Measurements from ENCODE around the gene FURIN.
A peak's percentile ranks its signal among the peaks of the same experiment; 100 is the strongest.

Gene FURIN

DNA sequence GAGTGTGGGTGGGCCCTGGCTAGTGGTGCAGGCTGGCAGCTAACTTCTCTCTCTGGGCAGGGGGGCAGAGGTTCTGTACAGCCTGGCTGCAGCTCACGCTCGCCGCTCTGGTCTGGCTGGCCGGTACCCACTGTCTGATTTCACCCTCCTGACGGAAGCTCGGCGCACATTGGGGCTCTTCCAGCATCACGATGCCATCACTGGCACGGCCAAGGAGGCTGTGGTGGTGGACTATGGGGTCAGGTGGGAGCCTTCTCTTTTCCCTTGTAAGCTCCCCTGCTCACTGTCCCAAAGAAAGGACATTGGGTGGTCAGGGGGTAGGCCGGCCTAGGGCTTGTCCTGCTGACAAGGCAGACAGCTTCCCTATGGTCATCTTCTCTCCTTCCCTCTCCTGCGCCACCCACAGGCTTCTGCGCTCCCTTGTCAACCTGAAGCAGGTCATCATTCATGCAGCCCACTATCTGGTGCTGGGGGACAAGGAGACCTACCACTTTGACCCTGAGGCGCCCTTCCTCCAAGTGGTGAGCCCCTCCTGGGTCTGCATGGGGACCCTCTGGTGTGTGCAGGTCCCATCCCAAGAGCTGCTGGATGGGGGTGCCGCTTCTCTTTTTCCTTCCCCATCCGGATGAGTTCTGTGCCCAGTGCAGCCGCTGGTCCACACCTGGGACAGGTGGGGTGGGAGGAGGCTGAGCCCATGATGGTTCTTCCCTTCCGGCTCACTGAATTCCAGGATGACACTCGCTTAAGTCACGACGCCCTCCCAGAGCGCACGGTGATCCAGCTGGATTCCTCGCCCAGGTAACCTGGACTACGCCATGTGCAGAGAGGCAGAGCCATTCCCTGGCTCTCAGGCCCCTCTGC, 42.3 kb downstream of the FURIN start:
- Mint-ChIP-seq H3K9me3 (no peaks in the 10 kb centered on the region), H3K27ac (no peak overlapping the region), H3K4me3 (no peak overlapping the region), H3K36me3 (ENCODE audit: low read depth) (peaks cover 97% of the 10 kb centered on the region), H3K27me3 (no peaks in the 10 kb centered on the region), H3K4me1 (ENCODE audit: low read depth) (peaks cover 49% of the 10 kb centered on the region)
- intact Hi-C loops (cut with micrococcal nuclease): no loop called here

DNA sequence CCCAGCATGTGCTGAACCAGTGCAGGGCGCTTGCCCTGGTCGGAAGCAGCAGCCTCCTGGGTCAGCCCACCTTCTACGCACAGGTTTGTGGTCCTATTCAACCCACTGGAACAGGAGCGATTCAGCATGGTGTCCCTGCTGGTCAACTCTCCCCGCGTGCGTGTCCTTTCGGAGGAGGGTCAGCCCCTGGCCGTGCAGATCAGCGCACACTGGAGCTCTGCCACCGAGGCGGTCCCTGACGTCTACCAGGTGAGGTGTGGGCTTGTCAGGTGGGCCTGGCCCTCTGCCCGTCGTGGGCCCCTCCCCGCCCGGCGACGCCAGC, 42.9 kb downstream of the FURIN start:
- Mint-ChIP-seq H3K27me3 (no peaks in the 10 kb centered on the region), H3K9me3 (no peaks in the 10 kb centered on the region), H3K36me3 (ENCODE audit: low read depth) (peaks cover 97% of the 10 kb centered on the region), H3K27ac (no peak overlapping the region), H3K4me1 (ENCODE audit: low read depth) (peaks cover 50% of the 10 kb centered on the region), H3K4me3 (no peak overlapping the region)
- intact Hi-C loops (cut with micrococcal nuclease): no loop called here

DNA sequence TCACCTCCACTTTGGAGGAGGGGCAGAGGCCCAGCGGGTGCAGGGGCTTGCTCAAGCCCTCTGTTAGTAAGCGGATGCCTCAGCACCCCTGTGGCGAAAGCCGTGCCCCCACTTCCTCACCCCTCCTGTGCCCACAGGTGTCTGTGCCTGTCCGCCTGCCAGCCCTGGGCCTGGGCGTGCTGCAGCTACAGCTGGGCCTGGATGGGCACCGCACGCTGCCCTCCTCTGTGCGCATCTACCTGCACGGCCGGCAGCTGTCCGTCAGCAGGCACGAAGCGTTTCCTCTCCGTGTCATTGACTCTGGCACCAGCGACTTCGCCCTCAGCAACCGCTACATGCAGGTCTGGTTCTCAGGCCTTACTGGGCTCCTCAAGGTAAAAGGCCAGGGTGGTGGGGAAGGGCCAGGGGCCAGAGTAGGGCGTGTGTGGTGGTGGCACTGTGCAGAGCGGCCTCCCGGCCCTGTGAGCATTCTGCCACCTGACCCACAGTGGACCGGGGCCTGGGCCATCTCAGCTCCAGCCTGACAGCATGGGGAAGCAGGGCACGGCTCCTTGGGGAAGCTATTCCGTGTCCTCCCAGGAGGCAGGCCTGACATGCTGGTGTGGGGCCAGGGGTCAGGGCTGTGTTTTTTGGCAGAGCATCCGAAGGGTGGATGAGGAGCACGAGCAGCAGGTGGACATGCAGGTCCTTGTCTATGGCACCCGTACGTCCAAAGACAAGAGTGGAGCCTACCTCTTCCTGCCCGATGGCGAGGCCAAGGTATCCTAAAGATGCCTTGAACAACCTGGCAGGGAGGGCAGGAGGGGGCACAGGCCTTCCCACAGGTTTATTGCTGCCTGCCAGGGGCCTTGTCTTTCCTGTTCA, 43.8 kb downstream of the FURIN start:
- Mint-ChIP-seq H3K9me3 (no peaks in the 10 kb centered on the region), H3K4me3 (no peak overlapping the region)
- intact Hi-C loops (cut with micrococcal nuclease): no loop called here

DNA sequence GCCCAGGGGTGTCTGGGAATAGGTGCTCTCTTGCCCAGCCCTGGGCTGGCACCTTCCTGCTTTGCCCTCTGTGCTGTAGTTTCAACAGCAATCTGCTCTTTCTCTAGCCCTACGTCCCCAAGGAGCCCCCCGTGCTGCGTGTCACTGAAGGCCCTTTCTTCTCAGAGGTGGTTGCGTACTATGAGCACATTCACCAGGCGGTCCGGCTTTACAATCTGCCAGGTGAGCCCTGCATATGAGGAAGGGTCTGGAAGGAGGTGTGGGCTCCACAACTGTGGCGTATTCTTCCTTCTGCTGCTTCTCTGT, 44.3 kb downstream of the FURIN start:
- no peak overlapping the region for H3K4me3 Mint-ChIP-seq

More for the DNA sequence above, 43.8 kb downstream of the FURIN start:
- Mint-ChIP-seq H3K36me3 (ENCODE audit: low read depth) (peaks cover 97% of the 10 kb centered on the region), H3K27ac (peak overlapping the region; percentile 39), H3K4me1 (ENCODE audit: low read depth) (peaks cover 57% of the 10 kb centered on the region), H3K27me3 (no peaks in the 10 kb centered on the region)

DNA sequence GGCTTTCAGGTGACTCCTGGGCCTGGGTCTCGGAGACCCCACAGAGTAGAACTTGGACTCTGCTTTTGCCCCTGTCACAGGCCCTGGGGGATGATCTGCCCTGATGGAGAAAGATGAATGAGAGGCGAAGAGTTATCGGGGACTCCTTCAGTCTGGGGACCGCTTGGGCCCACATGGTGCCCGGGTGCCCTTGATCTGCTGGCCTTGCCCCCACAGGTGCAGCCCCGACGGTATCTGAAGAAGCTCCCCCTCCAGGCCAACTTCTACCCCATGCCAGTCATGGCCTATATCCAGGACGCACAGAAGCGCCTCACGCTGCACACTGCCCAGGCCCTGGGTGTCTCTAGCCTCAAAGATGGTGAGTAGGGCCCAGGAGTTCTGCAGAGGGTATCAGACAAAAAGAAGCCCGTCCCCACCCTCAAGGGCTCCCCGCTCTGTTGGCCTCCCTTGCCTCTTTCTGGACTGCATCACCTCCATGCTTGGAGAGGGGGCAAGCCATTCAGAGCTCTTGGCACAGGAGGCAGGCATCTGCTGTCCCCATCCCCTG, 45.1 kb downstream of the FURIN start:
- no peaks in the 10 kb centered on the region for H3K27me3 Mint-ChIP-seq
- peak overlapping the region; percentile 38 for H3K27ac Mint-ChIP-seq
- intact Hi-C loops (cut with micrococcal nuclease): no loop called here
- H3K9me3 Mint-ChIP-seq: no peaks in the 10 kb centered on the region
- peaks cover 60% of the 10 kb centered on the region for H3K4me1 Mint-ChIP-seq (ENCODE audit: low read depth)
- no peak overlapping the region for H3K4me3 Mint-ChIP-seq
- H3K36me3 Mint-ChIP-seq (ENCODE audit: low read depth): peaks cover 100% of the 10 kb centered on the region

More for the DNA sequence above, 44.3 kb downstream of the FURIN start:
- H3K27me3 Mint-ChIP-seq: no peaks in the 10 kb centered on the region
- H3K9me3 Mint-ChIP-seq: no peaks in the 10 kb centered on the region
- intact Hi-C loops (cut with micrococcal nuclease): no loop called here
- peaks cover 57% of the 10 kb centered on the region for H3K4me1 Mint-ChIP-seq (ENCODE audit: low read depth)
- peak overlapping the region; percentile 39 for H3K27ac Mint-ChIP-seq
- H3K36me3 Mint-ChIP-seq (ENCODE audit: low read depth): peaks cover 97% of the 10 kb centered on the region

DNA sequence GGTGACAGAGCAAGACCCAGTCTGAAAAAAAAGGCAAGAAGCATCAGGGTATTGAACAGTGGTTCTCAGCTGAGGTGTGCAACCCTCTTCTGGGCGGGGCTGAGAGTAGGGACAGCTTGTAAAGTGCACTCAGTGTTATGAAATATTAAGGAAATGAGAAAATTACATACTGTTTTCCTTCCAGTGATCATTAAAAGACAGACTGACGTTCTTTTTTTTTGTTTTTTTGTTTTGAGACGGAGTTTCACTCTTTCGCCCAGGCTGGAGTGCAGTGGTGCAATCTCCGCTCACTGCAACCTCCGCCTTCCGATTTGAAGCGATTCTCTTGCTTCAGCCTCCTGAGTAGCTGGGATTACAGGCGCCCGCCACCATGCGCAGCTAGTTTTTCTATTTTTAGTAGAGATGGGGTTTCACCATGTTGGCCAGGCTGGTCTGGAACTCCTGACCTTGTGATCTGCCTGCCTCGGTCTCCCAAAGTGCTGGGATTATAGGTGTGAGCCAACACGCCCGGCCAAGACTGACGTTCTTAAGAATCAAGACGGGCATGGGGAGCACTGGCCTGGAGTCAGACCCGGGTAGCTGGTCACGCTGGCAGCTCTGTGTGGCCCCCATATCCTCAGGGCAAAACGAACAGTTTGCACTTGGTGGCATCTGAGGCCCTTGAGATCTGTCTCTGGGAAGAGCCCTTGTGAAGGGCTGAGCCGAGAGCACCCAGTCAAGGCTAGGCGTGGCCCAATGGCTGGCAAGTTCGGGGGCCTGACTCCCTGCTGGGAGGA, 46.1 kb downstream of the FURIN start:
- H3K9me3 Mint-ChIP-seq: no peaks in the 10 kb centered on the region
- H3K4me1 Mint-ChIP-seq (ENCODE audit: low read depth): peaks cover 61% of the 10 kb centered on the region
- no peaks in the 10 kb centered on the region for H3K27me3 Mint-ChIP-seq
- intact Hi-C loops (cut with micrococcal nuclease): loop anchor here (2.0 kb wide), 1 partner anchor 16 kb away; no protein-coding TSS in a partner anchor
- H3K27ac Mint-ChIP-seq: peak overlapping the region; percentile 38
- H3K4me3 Mint-ChIP-seq: no peak overlapping the region
- peaks cover 100% of the 10 kb centered on the region for H3K36me3 Mint-ChIP-seq (ENCODE audit: low read depth)

DNA sequence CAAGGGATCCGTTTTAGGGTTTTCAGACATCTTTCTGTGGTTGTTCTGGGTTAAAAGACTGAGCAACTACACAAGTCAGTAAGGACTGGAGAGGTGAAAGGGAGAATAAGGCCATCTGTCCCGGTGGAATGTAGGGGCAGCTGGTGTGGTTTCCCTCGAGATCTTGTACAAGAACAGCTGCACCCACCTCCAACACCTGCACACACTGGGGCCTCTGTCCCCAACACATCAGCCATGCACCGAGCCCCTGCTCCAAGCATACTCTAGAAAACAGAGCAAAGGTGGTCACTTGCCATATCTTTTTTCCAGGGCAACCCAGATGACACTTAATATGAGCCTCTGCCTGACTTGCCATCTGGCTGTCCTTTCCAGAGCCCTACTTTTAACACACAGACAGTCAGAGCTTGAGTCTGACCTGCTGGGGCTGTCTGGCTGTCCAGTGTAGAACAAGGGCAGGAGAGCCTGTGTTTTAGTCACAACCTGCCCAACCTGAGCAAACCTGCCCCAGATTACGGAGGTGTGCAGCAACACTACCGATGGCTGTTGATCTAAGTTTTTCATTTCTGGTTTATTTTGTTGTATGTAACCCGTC, 46.9 kb downstream of the FURIN start:
- peaks cover 100% of the 10 kb centered on the region for H3K36me3 Mint-ChIP-seq (ENCODE audit: low read depth)
- H3K4me1 Mint-ChIP-seq (ENCODE audit: low read depth): peaks cover 61% of the 10 kb centered on the region
- no peaks in the 10 kb centered on the region for H3K27me3 Mint-ChIP-seq
- no peaks in the 10 kb centered on the region for H3K9me3 Mint-ChIP-seq
- H3K27ac Mint-ChIP-seq: peak overlapping the region; percentile 78
- peak overlapping the region; percentile 35 for H3K4me3 Mint-ChIP-seq
- intact Hi-C loops (cut with micrococcal nuclease): loop anchor here (2.0 kb wide), 1 partner anchor 15 kb away; no protein-coding TSS in a partner anchor

DNA sequence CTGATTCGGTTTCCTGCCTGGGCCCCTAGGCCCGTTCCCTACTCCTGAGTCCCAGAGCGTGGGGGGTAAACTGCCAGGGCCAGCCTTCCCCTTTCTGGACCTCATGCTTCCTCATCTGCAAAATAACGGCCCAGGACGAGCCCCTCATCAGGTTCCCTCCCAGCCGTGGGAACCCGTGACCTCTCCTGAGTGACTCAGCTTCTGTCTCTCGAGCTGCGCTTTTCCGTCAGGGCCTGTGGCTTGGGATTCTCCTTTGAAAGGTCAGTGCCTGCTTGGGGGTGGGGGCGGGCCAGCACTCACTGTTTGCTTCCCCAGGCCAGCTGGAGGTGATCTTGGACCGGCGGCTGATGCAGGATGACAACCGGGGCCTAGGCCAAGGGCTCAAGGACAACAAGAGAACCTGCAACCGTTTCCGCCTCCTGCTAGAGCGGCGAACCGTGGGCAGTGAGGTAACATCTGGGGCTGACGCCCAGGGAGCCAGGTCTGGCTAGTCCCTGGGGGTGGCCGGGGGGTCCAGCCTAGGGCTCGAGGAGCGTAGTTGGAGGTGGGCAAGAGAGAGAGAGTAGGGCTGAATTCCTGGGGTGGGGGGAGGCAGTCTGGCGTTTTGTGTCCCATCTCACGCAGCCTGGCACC, 47.5 kb downstream of the FURIN start:
- H3K4me1 Mint-ChIP-seq (ENCODE audit: low read depth): peaks cover 61% of the 10 kb centered on the region
- H3K9me3 Mint-ChIP-seq: no peaks in the 10 kb centered on the region
- peak overlapping the region; percentile 78 for H3K27ac Mint-ChIP-seq
- intact Hi-C loops (cut with micrococcal nuclease): loop anchor here (2.0 kb wide), 1 partner anchor 15 kb away; no protein-coding TSS in a partner anchor
- no peaks in the 10 kb centered on the region for H3K27me3 Mint-ChIP-seq
- peak overlapping the region; percentile 35 for H3K4me3 Mint-ChIP-seq
- peaks cover 100% of the 10 kb centered on the region for H3K36me3 Mint-ChIP-seq (ENCODE audit: low read depth)

DNA sequence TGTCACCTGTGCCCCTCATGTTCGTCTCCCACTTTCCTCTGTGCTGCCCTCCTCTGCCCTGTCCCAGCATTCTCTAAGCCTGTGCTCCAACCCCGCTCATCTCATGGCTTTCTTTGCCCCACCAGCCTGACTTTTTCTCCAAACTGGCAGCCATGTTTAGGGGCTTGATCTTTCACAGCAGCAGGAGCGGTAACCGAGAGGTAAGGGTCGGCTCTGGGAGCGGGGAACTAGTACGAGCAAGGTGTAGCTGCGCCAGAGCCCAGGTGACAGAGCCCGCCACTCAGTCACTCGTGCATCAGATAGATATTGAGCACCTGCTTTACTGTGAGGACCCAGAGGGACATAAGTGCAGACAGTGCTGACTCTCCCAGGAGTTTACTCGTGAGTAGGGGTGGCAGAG, 48.1 kb downstream of the FURIN start:
- Mint-ChIP-seq H3K27me3 (no peaks in the 10 kb centered on the region), H3K36me3 (ENCODE audit: low read depth) (peaks cover 100% of the 10 kb centered on the region), H3K9me3 (no peaks in the 10 kb centered on the region), H3K27ac (peak overlapping the region; percentile 78), H3K4me1 (ENCODE audit: low read depth) (peaks cover 61% of the 10 kb centered on the region), H3K4me3 (no peak overlapping the region)
- intact Hi-C loops (cut with micrococcal nuclease): no loop called here

DNA sequence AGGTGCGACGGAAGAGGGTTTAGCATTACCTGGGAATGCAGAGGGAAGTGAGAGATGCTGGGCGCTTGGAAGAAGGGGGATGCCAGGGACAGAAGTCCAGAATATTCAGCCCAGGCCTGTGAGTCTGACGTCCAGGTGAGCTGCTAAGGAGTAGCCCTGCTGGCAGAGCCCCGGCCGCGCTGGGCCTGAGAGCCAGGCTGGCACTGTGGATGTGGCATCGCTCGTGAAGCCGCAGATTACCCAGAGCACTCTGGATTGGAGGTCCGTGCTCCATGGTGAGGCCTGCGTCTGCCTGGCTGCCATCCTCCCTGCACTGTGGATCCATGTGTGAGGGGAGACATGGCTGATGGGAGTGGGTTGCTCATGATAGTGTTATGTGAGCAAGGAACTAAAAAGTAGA, 49.2 kb downstream of the FURIN start:
- no peak overlapping the region for H3K4me3 Mint-ChIP-seq
- H3K9me3 Mint-ChIP-seq: no peaks in the 10 kb centered on the region
- H3K36me3 Mint-ChIP-seq (ENCODE audit: low read depth): peaks cover 98% of the 10 kb centered on the region
- intact Hi-C loops (cut with micrococcal nuclease): no loop called here
- H3K27me3 Mint-ChIP-seq: no peaks in the 10 kb centered on the region
- no peak overlapping the region for H3K27ac Mint-ChIP-seq
- H3K4me1 Mint-ChIP-seq (ENCODE audit: low read depth): peaks cover 54% of the 10 kb centered on the region

DNA sequence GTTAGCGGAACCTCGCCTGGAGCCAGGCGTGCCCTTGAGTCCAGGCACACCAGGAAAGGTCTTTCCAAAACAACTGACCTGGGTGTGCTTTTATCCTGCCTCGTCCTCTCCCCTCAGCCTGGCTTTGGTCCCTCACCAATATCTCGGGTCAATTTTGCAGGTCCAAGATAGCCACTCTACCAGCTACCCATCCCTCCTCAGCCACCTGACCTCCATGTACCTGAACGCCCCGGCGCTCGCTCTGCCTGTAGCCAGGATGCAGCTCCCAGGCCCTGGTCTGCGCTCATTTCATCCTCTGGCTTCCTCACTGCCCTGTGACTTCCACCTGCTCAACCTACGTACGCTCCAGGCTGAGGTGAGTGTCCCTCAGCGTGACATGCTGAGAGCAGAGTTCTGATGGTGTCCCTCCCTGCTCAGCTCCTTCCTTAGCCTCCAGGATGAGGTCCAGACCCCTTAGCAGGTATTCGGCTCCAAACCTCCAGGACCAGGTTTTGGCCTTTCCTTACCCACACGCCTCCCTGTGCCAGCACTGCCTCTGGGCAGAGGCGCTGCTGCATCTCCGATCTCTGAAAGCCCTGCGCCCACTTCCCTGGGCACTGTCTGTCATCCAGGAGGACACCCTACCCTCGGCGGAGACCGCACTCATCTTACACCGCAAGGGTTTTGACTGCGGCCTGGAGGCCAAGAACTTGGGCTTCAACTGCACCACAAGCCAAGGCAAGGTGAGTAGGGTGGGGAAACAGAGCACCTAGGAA, 49.8 kb downstream of the FURIN start:
- peaks cover 92% of the 10 kb centered on the region for H3K36me3 Mint-ChIP-seq (ENCODE audit: low read depth)
- intact Hi-C loops (cut with micrococcal nuclease): no loop called here
- no peak overlapping the region for H3K4me3 Mint-ChIP-seq
- H3K4me1 Mint-ChIP-seq (ENCODE audit: low read depth): peaks cover 48% of the 10 kb centered on the region
- no peaks in the 10 kb centered on the region for H3K9me3 Mint-ChIP-seq
- H3K27me3 Mint-ChIP-seq: no peaks in the 10 kb centered on the region
- H3K27ac Mint-ChIP-seq: peak overlapping the region; percentile 37

DNA sequence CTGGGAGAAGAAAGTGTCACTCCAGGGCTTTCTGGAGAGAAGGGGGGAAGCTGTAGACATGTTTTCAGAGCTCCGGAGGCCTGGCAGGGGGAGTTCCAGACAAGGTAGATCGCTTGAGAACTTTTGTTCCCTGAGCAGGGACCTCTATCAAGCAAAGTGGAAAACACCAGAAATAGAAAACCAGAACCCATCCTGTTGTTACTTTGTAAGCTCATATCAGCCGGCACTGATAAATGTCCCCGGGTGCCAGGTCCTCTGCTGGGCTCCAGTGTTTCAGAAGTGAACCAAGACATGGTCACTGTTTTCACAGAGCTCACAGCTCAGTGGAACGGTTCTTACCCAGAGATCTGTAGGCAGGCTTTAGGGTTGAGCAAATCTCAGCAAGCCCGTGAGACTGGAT, 50.4 kb downstream of the FURIN start:
- peaks cover 41% of the 10 kb centered on the region for H3K4me1 Mint-ChIP-seq (ENCODE audit: low read depth)
- no peaks in the 10 kb centered on the region for H3K27me3 Mint-ChIP-seq
- H3K36me3 Mint-ChIP-seq (ENCODE audit: low read depth): peaks cover 92% of the 10 kb centered on the region
- intact Hi-C loops (cut with micrococcal nuclease): no loop called here
- no peak overlapping the region for H3K4me3 Mint-ChIP-seq
- no peak overlapping the region for H3K27ac Mint-ChIP-seq
- no peaks in the 10 kb centered on the region for H3K9me3 Mint-ChIP-seq

Data from dendritic cell treated with granulocyte-macrophage colony-stimulating factor and Interleukin-4, amounts not matched to agents 40 ng/mL and 50 ng/mL, for 4 days (primary cell).